ENCODE measurements around the gene ACTN4.

- TF ChIP-seq EZH2 (IDR thresholded peaks at IDR 0.05; ENCODE audit: low read depth, unreplicated experiment) (no peak), CTCF (conservative IDR thresholded peaks at IDR 0.05; ENCODE audit: low read depth in 2 of 2) (no peak), EZH2phosphoT487 (IDR thresholded peaks at IDR 0.05; ENCODE audit: unreplicated experiment) (no peak), ZNF331 (CRISPR knock-in tag; IDR thresholded peaks at IDR 0.05; ENCODE audit: low read depth) (no peak)
Measured at GRCh38 chr19:38679839-38680238, 32.4 kb downstream of the ACTN4 start.

Data from GM23338 (cell line).